SJSA1 (cell line): ENCODE measurements around the gene PLXNB2. TPM values are rescaled to one million over a fixed set of nuclear protein-coding genes. Genes with fewer than 3 reads are reported as not detected.
A peak's percentile ranks its signal among the peaks of the same experiment; 100 is the strongest.

Experiments
- DNase-seq, 2 experiments: peaks; one replicate each; pipeline ENCODE4 v3.0.0-alpha.2; 2015 to 2020; ENCODE audit warnings: low spot score in 2 of 2, low read depth in 1 of 2
- H3K27ac ChIP-seq: fragments of 250-450 bp; sonication (Bioruptor Pico); 2 replicates; pipeline ENCODE4 v1.5.1; 2020; ENCODE audit warnings: mild to moderate bottlenecking, moderate library complexity
- H3K27me3 ChIP-seq: fragments of 250-450 bp; sonication (Bioruptor Pico); replicated peaks from 2 replicates; pipeline ENCODE4 v1.5.1; 2020; ENCODE audit warnings: mild to moderate bottlenecking, moderate library complexity
- H3K36me3 ChIP-seq: fragments of 250-450 bp; sonication (Bioruptor Pico); 2 replicates; pipeline ENCODE4 v1.5.1; 2020; ENCODE audit warnings: mild to moderate bottlenecking
- H3K4me1 ChIP-seq: fragments of 250-450 bp; sonication (Bioruptor Pico); replicated peaks from 2 replicates; pipeline ENCODE4 v1.6.1; 2021; ENCODE audit warnings: mild to moderate bottlenecking
- H3K4me3 ChIP-seq: fragments of 250-450 bp; sonication (Bioruptor Pico); 2 replicates; pipeline ENCODE4 v1.5.1; 2020; ENCODE audit warnings: mild to moderate bottlenecking
- H3K9me3 ChIP-seq: fragments of 250-450 bp; sonication (Bioruptor Pico); replicated peaks from 2 replicates; pipeline ENCODE4 v1.5.1; 2020; ENCODE audit warnings: mild to moderate bottlenecking
- total RNA-seq: library from RNA; depleted of rRNA; stranded (reverse); fragments of >200 nt; shearing (Covaris generic); gene quantifications from 2 replicates; pipeline ENCODE4 v1.2.3, GENCODE V29; 2014

The PLXNB2 gene
- total RNA-seq, 1 experiment from 2014 or later: 61.7 TPM

DNA sequence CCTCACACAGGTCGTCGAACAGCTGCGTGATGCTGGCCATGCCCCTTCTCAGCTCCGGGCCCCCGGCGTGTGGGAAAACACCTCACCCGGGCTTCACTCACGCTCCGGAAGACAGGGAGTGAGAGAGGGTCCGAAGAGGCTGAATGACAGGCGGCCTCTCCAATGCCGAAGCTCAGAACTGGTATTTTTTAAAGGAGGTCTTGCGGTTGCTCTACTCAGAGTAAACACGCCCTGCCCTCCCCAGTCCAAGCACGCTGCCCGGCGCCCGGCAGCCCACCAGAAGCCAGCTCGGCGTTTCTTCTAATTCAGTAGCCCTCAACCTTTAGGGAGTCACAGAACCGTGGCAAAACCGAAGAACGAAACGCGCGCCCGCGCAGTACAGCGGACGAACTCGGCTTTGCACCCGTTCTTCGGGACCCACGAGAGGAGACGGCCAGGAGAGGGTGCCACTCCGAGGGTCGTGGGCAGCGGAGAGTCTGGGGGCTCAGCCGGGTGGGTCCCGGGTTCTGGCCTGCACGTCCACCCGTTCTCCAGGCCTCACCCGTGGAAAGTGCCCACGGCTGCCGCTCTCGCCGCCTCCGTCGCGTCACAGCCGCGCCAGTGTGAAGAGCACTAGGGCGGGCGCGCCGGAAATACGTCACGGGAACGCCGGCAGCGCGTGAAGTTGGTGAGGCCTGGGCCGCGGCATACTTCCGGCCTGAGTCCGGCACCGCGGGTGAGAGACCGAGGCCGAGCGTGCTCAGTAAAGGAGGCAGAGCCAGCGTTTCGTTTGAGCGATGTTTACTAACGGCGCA, 62.8 kb downstream of the PLXNB2 start, which contains the start of gene TUBGCP6:
TUBGCP6 (minus strand) TSS at position 604 of the 794 bp plus-strand sequence; CDS start at position 40, 564 bp downstream.
- H3K27me3 ChIP-seq: no peaks in the 10 kb centered on the region
- H3K9me3 ChIP-seq: no peaks in the 10 kb centered on the region
- H3K36me3 ChIP-seq: peaks cover 61% of the 10 kb centered on the region
- peak within 1 kb of the TSS; percentile 81 for H3K4me3 ChIP-seq
- peak; percentile 87 to 92 for DNase-seq
- H3K27ac ChIP-seq: peak within 1 kb of the TSS; percentile 69
- H3K4me1 ChIP-seq: peaks cover 21% of the 10 kb centered on the region

DNA sequence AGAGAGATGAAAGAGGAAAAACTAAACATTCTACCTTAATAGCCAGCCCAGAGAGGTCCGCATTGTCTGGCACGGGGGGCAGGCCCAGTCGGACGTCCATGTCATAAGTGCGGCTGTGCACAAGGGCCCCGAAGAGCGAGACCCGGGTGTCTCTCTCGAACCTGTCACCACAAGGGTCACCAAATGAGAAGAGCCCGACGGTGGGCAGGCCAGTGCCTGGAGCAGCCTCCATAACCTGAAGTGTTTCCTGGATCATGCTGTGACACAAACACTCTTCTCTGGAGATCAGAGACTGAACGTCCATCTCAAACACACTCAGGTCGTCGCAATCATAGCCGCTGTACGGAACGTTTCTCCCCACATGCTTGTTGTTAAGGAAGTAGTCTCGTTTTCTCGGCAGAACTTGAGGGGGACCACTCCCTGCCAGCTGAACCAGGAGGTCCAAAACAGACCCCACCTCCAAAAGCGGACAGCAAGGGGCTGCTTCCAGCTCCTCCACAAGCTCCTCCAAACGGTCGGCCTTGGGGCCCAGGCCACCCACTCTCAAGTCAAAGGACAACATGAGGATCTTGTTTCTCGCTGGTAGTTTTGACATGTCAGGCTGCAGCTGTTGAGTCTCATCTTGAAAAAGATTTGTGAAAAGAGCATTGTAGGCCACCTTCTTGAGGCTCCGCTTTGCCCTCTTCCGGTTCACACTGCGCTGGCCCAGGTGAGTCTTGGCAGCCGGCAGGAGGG, 63.6 kb downstream of the PLXNB2 start:
- no peak overlapping the region; the same call in 1 of the 2 replicates for H3K27ac ChIP-seq
- H3K27me3 ChIP-seq: no peaks in the 10 kb centered on the region
- peaks cover 19% of the 10 kb centered on the region for H3K4me1 ChIP-seq
- no peaks in the 10 kb centered on the region for H3K9me3 ChIP-seq
- DNase-seq: peak in 1 of 2 experiments; percentile 19
- peak overlapping the region; percentile 81 for H3K4me3 ChIP-seq
- H3K36me3 ChIP-seq: peaks cover 64% of the 10 kb centered on the region

DNA sequence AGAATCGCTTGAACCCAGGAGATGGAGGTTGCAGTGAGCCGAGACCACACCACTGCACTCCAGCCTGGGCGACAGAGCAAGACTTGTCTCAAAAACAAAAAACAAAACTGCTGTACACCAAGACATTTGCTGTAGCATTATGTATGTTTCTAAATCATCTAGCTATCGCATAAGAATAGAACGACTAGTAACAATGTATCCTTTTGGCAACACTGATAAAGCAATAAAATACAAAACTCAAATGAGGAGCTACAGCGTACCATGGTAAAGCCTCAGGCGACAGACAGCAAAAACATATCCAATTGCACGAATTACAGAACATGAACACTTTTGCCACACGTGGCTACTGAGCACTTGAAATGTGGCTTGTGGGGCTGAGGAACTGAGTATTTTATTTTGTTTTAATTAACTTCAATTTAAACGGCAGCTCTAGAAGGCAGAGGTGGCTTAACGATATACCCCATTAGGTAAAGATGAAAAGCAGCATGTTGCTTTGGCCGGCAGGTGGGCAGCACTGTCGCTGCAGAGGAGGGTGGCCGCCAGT, 65.0 kb downstream of the PLXNB2 start:
- DNase-seq: no peak
- H3K36me3 ChIP-seq: peaks cover 59% of the 10 kb centered on the region
- peaks cover 19% of the 10 kb centered on the region for H3K4me1 ChIP-seq
- no peaks in the 10 kb centered on the region for H3K9me3 ChIP-seq
- H3K4me3 ChIP-seq: peak overlapping the region; percentile 18
- no peaks in the 10 kb centered on the region for H3K27me3 ChIP-seq
- no peak overlapping the region for H3K27ac ChIP-seq

DNA sequence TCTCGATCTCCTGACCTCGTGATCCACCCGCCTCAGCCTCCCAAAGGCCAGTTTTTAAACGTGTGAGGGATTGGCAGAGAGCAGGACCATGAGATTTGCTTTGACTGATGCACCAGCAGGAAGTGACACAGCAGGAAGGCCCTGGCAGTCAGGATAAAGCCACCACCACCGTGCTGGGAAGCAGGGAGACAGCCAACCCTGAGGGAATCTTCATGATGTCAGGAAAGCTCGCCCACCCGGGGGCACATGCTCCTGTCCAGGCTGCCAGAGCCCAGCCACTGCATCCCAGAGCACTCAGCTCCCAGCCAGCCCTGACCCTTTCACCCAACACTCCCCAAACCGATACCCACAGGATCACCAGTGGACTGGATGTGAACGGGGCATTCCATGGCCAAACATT, 68.7 kb downstream of the PLXNB2 start:
- Histone ChIP-seq H3K4me1 (peaks cover 11% of the 10 kb centered on the region), H3K27ac (no peak overlapping the region), H3K27me3 (no peaks in the 10 kb centered on the region), H3K4me3 (no peak overlapping the region), H3K36me3 (peaks cover 49% of the 10 kb centered on the region), H3K9me3 (no peaks in the 10 kb centered on the region)
- no peak for DNase-seq

DNA sequence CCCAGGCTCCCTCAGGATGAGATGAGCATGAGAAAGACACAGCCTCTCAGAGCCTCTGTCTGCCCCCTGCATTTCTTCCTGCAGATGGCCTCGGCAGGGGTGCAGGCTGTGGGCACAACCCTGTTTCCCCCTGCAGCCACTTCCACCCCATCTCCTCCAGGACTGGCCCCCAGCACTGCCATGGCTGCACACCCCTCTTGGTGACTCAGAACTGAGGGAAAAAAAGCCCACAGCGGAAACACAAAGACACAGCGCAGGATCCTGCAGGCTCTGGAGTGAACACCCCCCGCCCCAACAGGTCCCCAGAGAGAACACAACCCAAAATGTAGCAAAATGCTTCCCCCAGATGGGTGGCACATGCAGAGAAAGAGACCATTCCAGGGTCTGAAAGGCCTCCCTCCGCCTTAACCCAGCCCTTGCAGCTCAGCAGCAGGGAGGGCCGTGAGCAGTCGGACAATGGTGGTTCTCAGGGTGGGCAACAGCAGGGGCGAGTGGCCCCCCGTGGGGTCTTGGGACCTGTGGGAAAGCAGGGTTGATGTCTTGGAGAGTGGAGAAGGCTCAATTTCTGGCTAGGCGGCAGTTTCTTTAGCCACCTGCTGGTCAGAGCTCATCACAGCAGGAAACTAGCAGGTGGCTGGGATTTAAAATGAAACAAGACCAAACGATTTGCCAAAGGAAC, 70.6 kb downstream of the PLXNB2 start:
- H3K36me3 ChIP-seq: peaks cover 51% of the 10 kb centered on the region
- no peak overlapping the region for H3K4me3 ChIP-seq
- no peak overlapping the region for H3K27ac ChIP-seq
- H3K27me3 ChIP-seq: no peaks in the 10 kb centered on the region
- H3K9me3 ChIP-seq: no peaks in the 10 kb centered on the region
- DNase-seq: no peak
- no peaks in the 10 kb centered on the region for H3K4me1 ChIP-seq

DNA sequence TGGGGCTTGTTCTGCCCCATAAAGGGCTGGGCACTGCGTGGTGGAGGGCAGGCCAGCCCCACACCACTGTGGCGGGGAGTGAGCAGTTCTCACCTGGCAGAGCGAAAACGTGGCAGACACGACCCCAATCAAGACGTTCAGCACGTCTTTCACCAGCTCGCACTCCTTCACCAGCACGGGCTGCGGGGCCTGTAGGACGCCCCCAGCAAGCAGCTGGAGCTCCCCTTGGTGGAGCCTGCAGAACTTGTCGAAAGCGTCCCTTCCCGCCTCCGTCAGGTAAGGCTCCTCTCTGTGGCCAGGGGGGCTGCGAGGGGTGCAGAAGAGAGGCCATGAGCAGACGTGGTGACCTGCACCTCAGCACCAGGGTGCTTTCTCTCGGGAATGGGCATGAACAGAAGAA, 74.2 kb downstream of the PLXNB2 start:
- Histone ChIP-seq H3K4me3 (no peak overlapping the region), H3K27me3 (no peaks in the 10 kb centered on the region), H3K36me3 (peaks cover 40% of the 10 kb centered on the region), H3K9me3 (no peaks in the 10 kb centered on the region), H3K27ac (no peak overlapping the region), H3K4me1 (no peaks in the 10 kb centered on the region)
- DNase-seq: no peak

DNA sequence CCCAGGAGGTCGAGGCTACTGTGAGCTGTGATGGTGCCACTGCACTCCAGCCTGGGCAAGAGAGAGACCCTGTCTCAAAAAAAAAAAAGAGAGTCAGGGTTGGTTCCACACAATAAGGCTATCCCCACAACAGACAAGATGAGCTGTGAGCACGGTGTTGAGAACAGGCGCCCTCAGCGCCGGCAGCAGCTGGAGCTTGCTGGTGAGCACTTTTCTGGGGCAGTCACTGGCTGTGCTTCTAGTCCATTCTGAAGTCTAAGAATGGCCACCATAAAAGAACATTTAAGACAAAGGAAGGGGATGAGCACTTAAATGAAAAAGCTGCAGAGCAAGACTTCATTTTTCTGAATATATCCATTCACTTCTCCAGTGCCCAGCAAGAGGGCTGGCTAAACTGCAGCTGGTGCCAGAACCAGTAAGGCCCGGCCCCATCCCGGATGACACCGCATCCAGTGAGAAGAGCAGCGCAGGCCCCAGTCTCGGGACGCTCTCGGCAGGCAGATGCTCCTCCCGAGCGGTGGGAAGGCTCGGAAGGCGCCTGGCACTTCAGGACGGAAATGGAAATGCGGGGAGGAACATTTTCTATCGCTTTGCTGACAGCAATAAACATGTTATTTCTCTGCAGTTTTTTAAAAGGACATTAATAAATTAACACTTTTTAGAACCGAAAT, 74.8 kb downstream of the PLXNB2 start:
- no peak for DNase-seq
- no peaks in the 10 kb centered on the region for H3K4me1 ChIP-seq

DNA sequence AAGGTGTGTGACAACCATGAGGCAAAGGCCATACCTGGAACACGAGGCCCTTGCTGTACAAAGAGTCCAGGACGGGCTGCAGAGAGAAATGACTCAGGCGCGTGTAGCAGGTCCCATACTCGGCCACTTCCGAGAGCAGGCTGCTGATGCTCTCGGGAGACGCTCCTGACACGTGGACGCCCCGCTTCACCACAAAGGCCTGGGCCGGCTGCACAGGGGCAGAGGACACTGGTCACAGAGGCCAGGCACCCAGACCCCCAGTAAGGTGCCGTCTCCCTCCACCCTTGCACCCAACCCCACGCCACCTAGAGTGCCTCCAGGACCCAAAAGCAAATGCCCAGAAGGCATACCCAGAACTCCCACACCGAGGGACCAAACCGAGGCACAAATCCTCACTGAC, 78.1 kb downstream of the PLXNB2 start:
- DNase-seq: no peak
- Histone ChIP-seq H3K9me3 (no peaks in the 10 kb centered on the region), H3K27ac (no peak overlapping the region), H3K27me3 (no peaks in the 10 kb centered on the region), H3K4me3 (no peak overlapping the region), H3K36me3 (peaks cover 42% of the 10 kb centered on the region), H3K4me1 (no peaks in the 10 kb centered on the region)

More for the DNA sequence above, 74.8 kb downstream of the PLXNB2 start:
- H3K36me3 ChIP-seq: peaks cover 38% of the 10 kb centered on the region
- H3K27me3 ChIP-seq: no peaks in the 10 kb centered on the region
- no peak overlapping the region for H3K27ac ChIP-seq
- no peaks in the 10 kb centered on the region for H3K9me3 ChIP-seq
- H3K4me3 ChIP-seq: no peak overlapping the region

DNA sequence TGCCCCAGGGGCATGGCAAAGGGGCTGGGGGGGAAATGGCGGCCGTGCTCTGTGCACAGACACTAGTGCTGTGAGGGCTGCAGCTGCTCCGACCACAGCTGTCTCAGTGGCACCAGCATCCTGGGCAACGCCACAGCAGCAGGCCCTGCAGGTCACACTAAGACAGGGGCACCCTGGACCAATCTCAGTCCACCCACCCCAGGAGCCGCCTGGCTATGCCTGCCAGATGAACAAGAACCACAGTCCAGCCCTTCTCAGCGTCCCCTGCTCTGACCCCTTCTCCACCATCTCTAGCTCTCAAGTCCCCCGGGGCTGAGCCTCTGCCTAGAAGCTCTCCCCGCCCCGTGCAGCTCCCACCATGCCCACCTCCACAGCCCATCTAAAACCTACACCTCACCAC, 79.1 kb downstream of the PLXNB2 start:
- H3K27ac ChIP-seq: no peak overlapping the region
- no peak overlapping the region for H3K4me3 ChIP-seq
- H3K36me3 ChIP-seq: peaks cover 48% of the 10 kb centered on the region
- no peaks in the 10 kb centered on the region for H3K9me3 ChIP-seq
- no peaks in the 10 kb centered on the region for H3K4me1 ChIP-seq
- no peaks in the 10 kb centered on the region for H3K27me3 ChIP-seq
- DNase-seq: no peak

DNA sequence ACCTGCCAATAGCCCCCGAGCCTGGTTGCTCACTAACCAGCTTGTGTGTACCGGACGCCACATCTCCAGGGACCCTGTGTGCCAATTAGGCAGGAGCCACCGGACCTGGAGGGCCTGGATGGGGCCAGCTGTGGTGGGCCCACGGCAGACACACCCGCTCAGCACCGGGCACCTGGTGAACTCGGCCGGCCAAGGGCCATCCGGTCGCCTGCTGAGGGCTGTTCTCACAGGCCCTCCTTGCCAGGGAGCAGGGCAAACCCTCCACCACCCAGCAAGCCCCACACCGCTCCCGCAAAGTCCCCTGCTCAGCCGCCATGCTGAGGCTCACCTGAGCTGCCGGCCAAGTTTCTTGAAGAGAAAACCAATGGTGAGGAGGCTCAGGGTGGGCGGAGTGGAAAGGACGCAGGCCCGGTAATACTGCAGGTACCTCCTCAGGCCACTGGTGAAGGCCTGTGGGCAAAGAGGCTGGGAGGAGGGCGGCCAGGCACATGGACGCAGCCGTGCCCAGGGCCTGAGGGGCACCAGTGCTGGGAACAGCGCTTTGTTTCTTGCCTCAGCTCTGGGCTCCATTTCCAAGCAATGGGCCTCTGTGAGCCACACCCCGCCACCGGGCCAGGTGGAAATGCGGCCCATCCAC, 79.7 kb downstream of the PLXNB2 start:
- Histone ChIP-seq H3K27ac (no peak overlapping the region), H3K4me3 (no peak overlapping the region), H3K4me1 (no peaks in the 10 kb centered on the region), H3K27me3 (no peaks in the 10 kb centered on the region), H3K9me3 (no peaks in the 10 kb centered on the region), H3K36me3 (peaks cover 49% of the 10 kb centered on the region)
- DNase-seq: no peak

DNA sequence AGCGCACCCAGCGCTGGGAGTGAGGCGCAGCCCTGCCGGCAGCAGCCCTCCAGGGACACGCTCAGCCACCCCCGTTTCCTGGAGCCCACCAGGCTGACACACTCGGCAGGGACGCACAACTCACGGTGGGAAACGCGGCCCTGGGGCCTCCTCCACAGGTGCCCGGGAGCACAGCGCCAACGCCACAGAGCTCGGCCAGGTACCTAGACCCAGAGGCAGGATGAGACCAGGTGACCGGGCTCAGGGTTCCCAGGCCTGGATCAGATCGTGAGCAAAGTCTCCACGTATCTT, 80.6 kb downstream of the PLXNB2 start:
- DNase-seq: no peak
- Histone ChIP-seq H3K9me3 (no peaks in the 10 kb centered on the region), H3K4me1 (no peaks in the 10 kb centered on the region), H3K36me3 (peaks cover 56% of the 10 kb centered on the region), H3K27me3 (no peaks in the 10 kb centered on the region), H3K4me3 (no peak overlapping the region), H3K27ac (no peak overlapping the region)

DNA sequence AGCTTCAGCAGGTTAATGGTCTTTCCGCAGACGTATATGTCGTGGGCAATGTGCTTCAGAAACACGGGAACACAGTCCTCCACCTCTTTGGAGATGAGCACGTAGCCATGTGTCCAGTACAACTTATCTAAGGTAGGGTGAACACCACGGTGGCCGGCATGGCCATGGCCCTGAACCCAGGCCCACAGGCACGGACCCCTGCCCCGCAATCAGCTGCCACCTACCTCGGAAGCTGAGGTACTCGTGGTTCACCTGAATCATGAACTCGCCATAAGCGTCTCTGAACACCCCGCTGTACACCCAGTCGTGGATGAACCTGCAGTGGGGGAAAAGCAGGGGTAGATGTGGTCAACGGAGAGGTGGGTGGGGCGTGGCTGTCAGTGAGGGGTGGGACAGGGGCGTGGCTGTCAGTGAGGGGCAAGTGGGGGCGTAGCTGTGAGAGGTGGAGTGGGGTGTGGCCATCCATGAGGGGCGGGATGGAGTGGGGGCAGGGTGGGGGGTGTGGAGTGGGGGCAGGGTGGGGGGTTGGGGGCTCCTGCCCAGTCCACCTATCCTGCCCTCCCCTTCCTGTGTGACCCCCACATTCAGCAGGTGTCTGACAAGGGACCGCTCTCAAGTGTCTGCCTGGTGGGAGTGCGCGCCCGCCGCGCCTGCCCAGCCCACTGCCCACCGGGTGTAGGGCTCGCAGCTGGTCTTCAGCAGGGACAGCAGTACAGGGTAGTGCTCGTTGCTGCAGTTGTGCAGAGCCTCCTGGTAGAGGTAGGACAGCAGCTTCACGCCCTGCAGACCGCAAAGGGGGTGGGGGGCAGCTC, 81.2 kb downstream of the PLXNB2 start:
- DNase-seq: no peak
- no peak overlapping the region for H3K27ac ChIP-seq
- H3K9me3 ChIP-seq: no peaks in the 10 kb centered on the region
- no peaks in the 10 kb centered on the region for H3K27me3 ChIP-seq
- H3K36me3 ChIP-seq: peaks cover 62% of the 10 kb centered on the region
- no peaks in the 10 kb centered on the region for H3K4me1 ChIP-seq
- no peak overlapping the region for H3K4me3 ChIP-seq
